GM12874 (cell line): ENCODE data around the gene TMEM169.

ENCODE experiments used
- TF ChIP-seq, protein P1 (sequence below): IDR thresholded peaks from 2 replicates; pipeline ENCODE4 v1.5.1; 2011; ENCODE audit warnings: low read depth, mild to moderate bottlenecking, control low read depth, low read length, moderate library complexity; ENCODE audit not compliant: insufficient read depth

Gene TMEM169

DNA sequence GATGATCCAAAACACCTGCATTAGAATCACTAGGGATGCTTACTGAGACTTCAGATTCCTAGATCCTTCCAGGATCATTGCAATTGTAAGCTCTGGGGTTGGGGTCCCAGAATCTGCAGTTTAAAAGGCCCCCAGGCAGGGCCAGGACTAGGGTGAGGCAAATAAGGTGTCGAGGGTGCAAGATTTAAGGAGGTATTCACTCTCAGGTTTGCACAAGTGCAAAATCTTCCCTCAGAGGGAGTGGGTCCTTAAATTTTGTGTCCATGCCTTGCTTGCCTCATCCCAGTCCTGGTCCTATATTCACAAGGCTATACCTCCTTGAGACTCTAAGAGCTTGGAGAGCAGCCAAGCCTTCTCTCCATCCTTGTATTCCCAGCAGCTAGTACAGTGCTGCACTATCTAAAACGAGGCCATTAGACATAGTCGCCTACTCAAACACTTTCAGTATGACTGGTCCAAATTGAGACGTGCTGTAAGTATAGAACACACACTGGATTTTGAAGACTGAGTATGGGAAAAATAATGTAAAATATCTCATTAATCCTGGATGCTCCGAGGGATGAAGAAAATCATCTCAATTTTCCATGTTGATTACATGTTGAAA lies 36.7 kb upstream of the TMEM169 start:
- TF ChIP-seq, protein P1, sequence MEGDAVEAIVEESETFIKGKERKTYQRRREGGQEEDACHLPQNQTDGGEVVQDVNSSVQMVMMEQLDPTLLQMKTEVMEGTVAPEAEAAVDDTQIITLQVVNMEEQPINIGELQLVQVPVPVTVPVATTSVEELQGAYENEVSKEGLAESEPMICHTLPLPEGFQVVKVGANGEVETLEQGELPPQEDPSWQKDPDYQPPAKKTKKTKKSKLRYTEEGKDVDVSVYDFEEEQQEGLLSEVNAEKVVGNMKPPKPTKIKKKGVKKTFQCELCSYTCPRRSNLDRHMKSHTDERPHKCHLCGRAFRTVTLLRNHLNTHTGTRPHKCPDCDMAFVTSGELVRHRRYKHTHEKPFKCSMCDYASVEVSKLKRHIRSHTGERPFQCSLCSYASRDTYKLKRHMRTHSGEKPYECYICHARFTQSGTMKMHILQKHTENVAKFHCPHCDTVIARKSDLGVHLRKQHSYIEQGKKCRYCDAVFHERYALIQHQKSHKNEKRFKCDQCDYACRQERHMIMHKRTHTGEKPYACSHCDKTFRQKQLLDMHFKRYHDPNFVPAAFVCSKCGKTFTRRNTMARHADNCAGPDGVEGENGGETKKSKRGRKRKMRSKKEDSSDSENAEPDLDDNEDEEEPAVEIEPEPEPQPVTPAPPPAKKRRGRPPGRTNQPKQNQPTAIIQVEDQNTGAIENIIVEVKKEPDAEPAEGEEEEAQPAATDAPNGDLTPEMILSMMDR = no peak

DNA sequence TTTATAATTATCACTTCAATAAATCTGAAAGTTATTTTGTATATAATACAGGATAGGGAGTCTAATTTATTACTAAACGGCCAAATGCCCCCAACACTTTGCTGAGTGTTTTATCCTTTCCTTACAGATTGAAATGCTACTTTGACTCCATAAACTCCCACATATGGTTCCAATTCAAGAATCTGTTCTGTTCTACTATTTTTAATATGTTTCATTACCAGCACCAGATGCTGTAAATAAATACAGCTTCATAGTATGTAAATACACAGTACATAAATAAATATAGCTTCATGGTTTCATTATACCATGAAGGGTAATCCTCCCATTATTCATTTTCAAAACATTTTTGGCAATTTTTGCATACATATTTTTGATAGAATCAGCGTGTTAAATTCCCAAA lies 34.3 kb upstream of the TMEM169 start:
- TF ChIP-seq, protein P1 = no peak

DNA sequence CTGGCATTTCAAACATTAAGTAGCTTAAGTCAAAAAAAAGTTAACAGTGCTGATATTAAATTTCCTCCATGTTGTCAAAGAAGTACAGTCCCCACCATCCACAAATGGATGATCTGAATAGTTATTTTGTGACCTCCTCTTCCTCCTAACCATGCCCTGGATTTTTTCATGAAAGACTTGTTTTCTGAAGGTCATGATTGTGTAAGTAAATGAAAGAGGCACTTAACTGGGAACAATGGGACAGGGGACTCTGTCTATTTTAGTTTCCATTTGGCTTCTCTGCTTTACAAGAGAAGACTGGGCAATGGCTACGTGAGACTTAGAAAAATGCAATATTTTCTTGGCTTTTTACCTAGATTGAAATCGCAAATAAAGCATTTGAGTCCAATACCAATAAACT lies 32.3 kb upstream of the TMEM169 start:
- TF ChIP-seq, protein P1 = no peak

DNA sequence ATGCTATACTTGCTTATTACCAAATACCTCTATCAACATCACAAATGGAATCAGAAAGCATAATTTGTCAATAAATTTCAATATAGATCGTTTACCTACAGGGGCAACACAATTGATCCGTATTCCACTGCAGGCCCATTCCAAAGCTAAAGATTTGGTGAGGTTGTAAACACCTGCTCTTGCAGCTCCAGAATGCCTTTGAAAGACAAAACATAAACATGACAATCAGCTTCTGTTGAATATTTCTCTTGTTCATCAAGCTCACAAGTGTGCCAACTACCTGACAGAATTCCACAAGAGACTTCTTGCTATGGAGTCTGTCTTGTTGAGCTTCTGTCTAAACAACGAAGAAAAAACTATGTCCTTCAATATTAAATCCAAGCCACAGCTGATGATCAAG lies 30.4 kb upstream of the TMEM169 start:
- TF ChIP-seq, protein P1 = no peak

DNA sequence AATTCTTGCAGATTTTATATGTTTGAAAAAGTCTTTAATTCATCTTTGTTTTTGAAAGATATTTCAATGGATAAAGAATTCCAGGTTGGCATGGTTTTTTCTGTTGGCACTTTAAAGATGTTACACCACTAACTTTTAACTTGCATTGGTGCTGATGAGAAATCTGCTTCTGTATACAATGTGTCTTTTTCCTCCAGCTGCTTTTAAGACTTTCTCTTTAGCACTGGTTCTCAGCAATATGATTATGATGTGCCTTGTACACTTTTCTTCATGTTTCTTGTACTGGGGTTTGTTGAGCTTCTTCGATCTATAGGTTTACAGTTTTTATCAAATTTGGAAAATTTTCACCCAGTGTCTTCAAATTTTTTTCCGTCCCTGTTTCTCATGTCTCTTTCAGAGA lies 29.3 kb upstream of the TMEM169 start:
- TF ChIP-seq, protein P1 = no peak

DNA sequence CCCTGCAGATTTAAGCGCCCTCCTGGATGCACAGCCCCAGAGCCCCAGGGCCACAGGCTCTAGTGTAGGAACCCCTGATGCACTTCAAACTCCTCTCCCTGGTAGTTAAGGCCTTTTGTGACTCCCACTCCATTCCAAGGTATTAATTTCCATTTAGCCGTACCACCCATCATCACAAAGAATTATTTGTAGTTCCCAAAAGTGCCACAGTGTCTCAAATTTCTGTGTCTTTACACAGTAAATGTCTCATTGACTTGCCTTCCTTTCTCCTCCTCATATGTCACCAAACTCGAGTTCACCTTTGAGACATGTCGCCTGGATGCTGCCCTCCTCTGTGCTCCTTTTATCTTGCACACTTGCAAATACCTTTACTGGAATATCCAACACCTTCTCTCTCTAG lies 26.0 kb upstream of the TMEM169 start:
- TF ChIP-seq, protein P1 = no peak

DNA sequence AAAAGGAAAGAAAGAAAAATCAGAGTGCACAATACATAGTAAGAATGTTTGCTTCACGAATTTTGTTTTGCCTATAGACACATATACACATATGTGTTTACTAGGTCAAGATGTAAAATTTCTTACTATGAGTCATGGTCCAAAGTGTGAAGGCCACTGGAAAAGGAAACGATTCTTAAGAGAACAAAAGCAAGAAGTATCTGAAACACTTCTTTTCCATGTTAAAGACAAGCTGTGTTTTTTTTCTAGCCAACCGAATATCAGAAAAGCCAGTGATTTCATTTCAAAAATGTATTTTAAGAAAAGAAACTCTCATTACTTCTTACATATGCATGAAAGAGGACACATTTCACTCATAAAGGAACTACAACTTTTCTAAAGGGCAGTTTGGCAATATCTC lies 25.0 kb upstream of the TMEM169 start:
- TF ChIP-seq, protein P1 = no peak
